Pancreas (tissue), 10 donors: ENCODE data around the gene TPM1. TPM values are rescaled to one million over a fixed set of nuclear protein-coding genes. Genes with fewer than 3 reads are reported as not detected.

Source experiments
- ATAC-seq, 4 donors: fragments of 200-7000 bp; cut with Tn5 transposase; one replicate each; pipeline versions ENCODE4 v1.8.0 to v1.9.1; 2020; ENCODE audit warnings: mild to moderate bottlenecking in 4 of 4, moderate library complexity in 4 of 4
- DNase-seq, 6 donors: peaks; one replicate each; pipeline ENCODE4 v3.0.0-alpha.2; 2020
- FAIRE-seq: peaks from 2 replicates; lab custom pipeline; 2012; peaks lifted over from hg19 to GRCh38; lab: Jason Lieb, UNC
- H3K27ac ChIP-seq, 4 donors: fragments of 200-600 bp; sonication (generic); 1 replicate in 3 of 4; 2 replicates in 1 of 4; pipeline versions ENCODE4 v1.5.0 to v1.8.0; 2020
- H3K27me3 ChIP-seq, 4 donors: fragments of 200-600 bp; one replicate each; pipeline ENCODE4 v1.8.0; 2021
- H3K36me3 ChIP-seq, 3 donors: fragments of 200-600 bp; sonication (generic) in 1 of 3; one replicate each; pipeline versions ENCODE4 v1.5.0 to v1.8.0; 2020 to 2021
- H3K4me1 ChIP-seq, 3 donors: fragments of 200-600 bp; one replicate each; pipeline ENCODE4 v1.8.0; 2021
- H3K4me3 ChIP-seq, 4 donors: fragments of 200-600 bp; sonication (generic) in 2 of 4; one replicate each; pipeline versions ENCODE4 v1.5.0 to v1.8.0; 2020 to 2021
- H3K9me3 ChIP-seq, 4 donors: fragments of 200-600 bp; one replicate each; pipeline ENCODE4 v1.8.0; 2021
- WGBS, 2 donors: extraction: QIAGEN DNeasy Blood & Tissue Kit; methylation state at CpG; one replicate each; pipeline ENCODE4 v1.1.7; 2013; 5-methylcytosine and 5-hydroxymethylcytosine counted together
- intact Hi-C, 3 donors: fragments of 100-400 bp; cut with DNase I; formaldehyde crosslinking; loops; one replicate each; pipeline versions ENCODE4 v1.11.1 to v1.14.2; 2022
- polyA plus RNA-seq, 2 donors: library from polyadenylated mRNA; stranded (reverse); fragments of 200-250 nt; gene quantifications; one replicate each; pipeline ENCODE4 v1.2.3, GENCODE V29; 2013
- total RNA-seq, 6 donors: library from RNA; stranded (reverse); fragmentation: NEBNext Ultra II Directional in 4 of 6; extraction: Animal tissue kit (Norgen Biotek cat#: 25700) in 4 of 6; gene quantifications; one replicate each; pipeline versions ENCODE4 v1.2.1 to v1.2.4, GENCODE V29; 2021 to 2023
- TF ChIP-seq, protein P1 (sequence below), 4 donors: fragments of 200-600 bp; sonication (generic) in 3 of 4; IDR thresholded peaks; one replicate each; pipeline versions ENCODE4 v1.5.0 to v1.8.0; 2021; ENCODE audit warnings: antibody characterized with exemption in 4 of 4
- donor health status: healthy with polysubstance abuse.
- donor health status: DM: no; HTN: no; CAD: no; lungs with moderate emphysema.
- donor health status: DM: no; HTN: no; CAD: no.
- donor health status: control.
- donor health status: control.
- donor health status: Bipolar disorder and iron deficiency.
- donor health status: DM: yes; HTN: yes; CAD: no.
- donor health status: DM: no; HTN: no; CAD: no.
- donor health status: DM: no; HTN: no; CAD: no.
- donor health status: DM: yes; HTN: yes; CAD: no.

Gene TPM1
- total and polyA plus RNA-seq, 8 donors: 114 to 482 (median 263) TPM

DNA sequence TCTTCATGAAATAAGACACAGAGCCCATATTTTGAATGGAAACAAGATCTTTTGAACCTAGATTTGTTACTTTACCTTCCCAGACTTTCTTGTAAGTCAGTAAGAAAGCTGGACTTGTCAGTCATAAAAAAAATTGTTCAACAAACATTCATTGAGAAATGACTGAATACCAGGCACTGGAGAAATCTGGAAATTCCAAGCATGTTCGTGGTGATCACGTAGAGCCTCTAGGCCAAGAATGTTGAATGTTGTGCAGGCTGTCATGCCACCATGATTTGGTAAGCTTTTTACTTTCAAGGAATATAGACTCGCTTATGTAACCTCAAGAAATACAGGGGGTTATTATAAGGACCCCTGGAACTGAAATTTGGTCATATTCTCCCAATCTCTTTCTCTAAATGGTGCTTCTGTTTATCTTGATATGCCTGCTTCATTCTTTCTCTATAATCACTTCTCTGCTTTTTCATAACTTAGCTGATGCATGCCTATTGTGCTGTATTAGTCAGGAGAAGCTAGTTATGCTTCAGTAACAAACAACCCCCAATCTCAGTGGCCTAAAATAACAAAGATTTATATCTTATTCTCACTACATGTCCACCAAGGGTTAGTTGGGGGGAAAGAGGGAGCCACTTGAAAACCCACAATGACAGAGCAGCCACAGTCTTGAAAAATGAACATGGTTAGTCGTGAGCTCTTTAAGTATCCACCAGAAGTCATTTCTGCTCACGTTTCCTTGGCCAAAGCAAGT is 3.4 kb upstream of the TPM1 start:
- ATAC-seq (no peak), FAIRE-seq (no peak), DNase-seq (no peak)
- Histone ChIP-seq H3K27me3 (no peaks in the 10 kb centered on the region), H3K4me1 (peaks cover 0 to 9% (median 5%) of the 10 kb centered on the region in 3 donors), H3K27ac (no peak overlapping the region), H3K9me3 (no peaks in the 10 kb centered on the region), H3K36me3 (no peaks in the 10 kb centered on the region), H3K4me3 (no peak overlapping the region)
- intact Hi-C loops: no loop called here
- TF ChIP-seq, protein P1, sequence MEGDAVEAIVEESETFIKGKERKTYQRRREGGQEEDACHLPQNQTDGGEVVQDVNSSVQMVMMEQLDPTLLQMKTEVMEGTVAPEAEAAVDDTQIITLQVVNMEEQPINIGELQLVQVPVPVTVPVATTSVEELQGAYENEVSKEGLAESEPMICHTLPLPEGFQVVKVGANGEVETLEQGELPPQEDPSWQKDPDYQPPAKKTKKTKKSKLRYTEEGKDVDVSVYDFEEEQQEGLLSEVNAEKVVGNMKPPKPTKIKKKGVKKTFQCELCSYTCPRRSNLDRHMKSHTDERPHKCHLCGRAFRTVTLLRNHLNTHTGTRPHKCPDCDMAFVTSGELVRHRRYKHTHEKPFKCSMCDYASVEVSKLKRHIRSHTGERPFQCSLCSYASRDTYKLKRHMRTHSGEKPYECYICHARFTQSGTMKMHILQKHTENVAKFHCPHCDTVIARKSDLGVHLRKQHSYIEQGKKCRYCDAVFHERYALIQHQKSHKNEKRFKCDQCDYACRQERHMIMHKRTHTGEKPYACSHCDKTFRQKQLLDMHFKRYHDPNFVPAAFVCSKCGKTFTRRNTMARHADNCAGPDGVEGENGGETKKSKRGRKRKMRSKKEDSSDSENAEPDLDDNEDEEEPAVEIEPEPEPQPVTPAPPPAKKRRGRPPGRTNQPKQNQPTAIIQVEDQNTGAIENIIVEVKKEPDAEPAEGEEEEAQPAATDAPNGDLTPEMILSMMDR (IDR thresholded peaks at IDR 0.05): no peak
- 94 to 96% methylated on average over 5 of the region's 5 CpGs for WGBS, 2 donors

DNA sequence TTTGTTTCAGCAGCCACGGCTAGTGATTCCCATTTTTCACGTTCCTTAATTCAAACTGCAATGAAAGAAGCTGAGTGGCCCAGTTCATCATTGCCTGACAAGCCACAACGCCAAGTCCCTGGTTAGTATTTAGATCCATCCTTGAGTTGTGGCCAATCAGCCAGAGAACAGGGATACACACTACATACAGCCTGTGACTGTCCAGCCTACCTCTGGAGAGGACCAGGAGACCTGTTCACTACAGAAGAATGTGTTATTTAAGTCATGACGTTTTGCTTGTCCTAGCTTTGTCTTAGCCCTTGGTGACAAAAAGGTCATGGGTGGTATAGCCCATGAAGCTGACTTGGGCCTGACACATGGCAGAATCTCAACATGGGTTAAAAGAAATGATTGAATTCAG is 2.7 kb upstream of the TPM1 start:
- TF ChIP-seq, protein P1 (IDR thresholded peaks at IDR 0.05): no peak
- Histone ChIP-seq H3K36me3 (no peaks in the 10 kb centered on the region), H3K4me3 (no peak overlapping the region), H3K27me3 (no peaks in the 10 kb centered on the region), H3K4me1 (peaks cover 0 to 9% (median 5%) of the 10 kb centered on the region in 3 donors), H3K9me3 (no peaks in the 10 kb centered on the region), H3K27ac (no peak overlapping the region)
- DNase-seq (no peak), FAIRE-seq (no peak), ATAC-seq (no peak)
- intact Hi-C loops: loop anchor here in 1 of 3 donors (10.0 kb wide), 1 partner anchor 135 kb away; no protein-coding TSS in a partner anchor
- 81 to 84% methylated on average over 4 of the region's 4 CpGs for WGBS, 2 donors

DNA sequence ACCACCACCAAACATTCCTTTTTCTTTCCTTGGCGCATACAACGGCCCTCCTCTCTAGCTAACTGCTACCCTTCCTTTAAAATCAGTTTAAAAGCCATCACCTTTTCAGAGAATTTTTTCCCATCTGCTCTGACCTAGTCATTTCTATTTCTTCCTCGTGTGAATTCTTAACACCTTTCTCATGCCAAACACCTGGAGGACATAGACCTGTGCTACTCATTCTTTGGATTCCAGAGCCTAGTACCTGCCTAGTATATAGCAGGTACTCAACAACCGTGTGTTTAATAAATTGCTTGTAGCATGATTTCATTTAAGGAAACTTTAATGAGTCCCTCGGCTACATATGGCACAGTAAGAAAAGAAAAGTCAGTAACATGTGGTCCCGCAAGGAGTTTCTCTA is 2.0 kb upstream of the TPM1 start:
- intact Hi-C loops: loop anchor here in 1 of 3 donors (10.0 kb wide), 1 partner anchor 136 kb away; no protein-coding TSS in a partner anchor
- Histone ChIP-seq H3K4me3 (no peak overlapping the region), H3K27ac (peak overlapping the region in 2 of 4 donors; percentile 88 to 93), H3K27me3 (no peaks in the 10 kb centered on the region), H3K9me3 (no peaks in the 10 kb centered on the region), H3K4me1 (peaks cover 0 to 9% (median 5%) of the 10 kb centered on the region in 3 donors), H3K36me3 (no peaks in the 10 kb centered on the region)
- TF ChIP-seq, protein P1 (IDR thresholded peaks at IDR 0.05): no peak
- DNase-seq (no peak), FAIRE-seq (no peak), ATAC-seq (peak in 1 of 4 donors; percentile 3)
- WGBS, 2 donors: 50 to 58% methylated on average over 6 of the region's 6 CpGs

DNA sequence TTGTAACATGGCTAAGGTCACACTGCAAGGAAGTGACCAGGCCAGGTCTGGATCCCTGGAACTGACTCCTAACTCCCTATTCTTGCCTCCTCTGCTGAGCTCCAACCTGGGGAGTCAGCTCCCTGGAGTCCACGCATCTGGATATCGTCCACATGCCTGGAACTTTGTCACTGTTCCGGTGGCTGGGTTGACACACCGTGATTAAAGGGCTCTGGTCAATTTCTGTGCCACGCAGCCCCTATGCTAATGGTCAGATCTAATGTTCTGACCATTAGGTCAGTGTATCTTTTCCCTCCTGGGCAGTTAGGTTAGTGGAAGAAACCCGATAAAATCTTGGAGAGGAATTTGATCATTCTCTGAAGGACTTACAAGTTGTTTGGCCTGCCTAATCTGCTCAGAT is 1.6 kb upstream of the TPM1 start:
- WGBS, 2 donors: 22 to 23% methylated on average over 6 of the region's 6 CpGs
- peaks cover 0 to 9% (median 5%) of the 10 kb centered on the region in 3 donors for H3K4me1 ChIP-seq
- no peaks in the 10 kb centered on the region for H3K36me3 ChIP-seq
- no peak for FAIRE-seq
- H3K9me3 ChIP-seq: no peaks in the 10 kb centered on the region
- TF ChIP-seq, protein P1 (IDR thresholded peaks at IDR 0.05): no peak
- ATAC-seq: peak in 2 of 4 donors; percentile 2
- peak overlapping the region in 2 of 4 donors; percentile 88 to 93 for H3K27ac ChIP-seq
- no peaks in the 10 kb centered on the region for H3K27me3 ChIP-seq
- no peak overlapping the region for H3K4me3 ChIP-seq
- intact Hi-C loops: loop anchor here in 1 of 3 donors (10.0 kb wide), 1 partner anchor 136 kb away; no protein-coding TSS in a partner anchor
- DNase-seq: peak in 2 of 6 donors; percentile 29 to 52
